Aorta (tissue), 5 donors: ENCODE results near the gene PRLH. TPM values are rescaled to one million over a fixed set of nuclear protein-coding genes. Genes with fewer than 3 reads are reported as not detected.
A peak's percentile ranks its signal among the peaks of the same experiment; 100 is the strongest.
"Not testable (repeated sequence)": the region's sequence is repeated elsewhere in the genome, so short reads cannot be mapped to it uniquely, and the experiment has no call there.

Experiments used
- ATAC-seq: fragments of 200-7000 bp; cut with Tn5 transposase; one replicate; pipeline ENCODE4 v1.9.1; 2022; ENCODE audit warnings: moderate library complexity; ENCODE audit not compliant: low FRiP score
- DNase-seq, 2 donors: peaks; one replicate each; pipeline ENCODE4 v3.0.0-alpha.2; 2020
- H3K27ac ChIP-seq, 2 donors: one replicate each; pipeline ENCODE4 v1.5.1; 2013; ENCODE audit warnings: low read length in 2 of 2, mild to moderate bottlenecking in 2 of 2, moderate library complexity in 2 of 2, control low read depth in 1 of 2, inconsistent platforms in 1 of 2, low read depth in 1 of 2
- H3K27me3 ChIP-seq, 2 donors: one replicate each; pipeline ENCODE4 v1.6.1; 2013; ENCODE audit warnings: control low read depth in 1 of 2, low read length in 1 of 2, mild to moderate bottlenecking in 1 of 2, moderate library complexity in 1 of 2; ENCODE audit not compliant: insufficient read depth in 2 of 2, control insufficient read depth in 1 of 2
- H3K36me3 ChIP-seq, 2 donors: one replicate each; pipeline ENCODE4 v1.6.1; 2013; ENCODE audit warnings: control low read depth in 1 of 2, low read length in 1 of 2, mild to moderate bottlenecking in 1 of 2; ENCODE audit not compliant: insufficient read depth in 2 of 2, control insufficient read depth in 1 of 2
- H3K4me1 ChIP-seq, 2 donors: one replicate each; pipeline ENCODE4 v1.6.1; 2013; ENCODE audit warnings: low read length in 2 of 2, control low read depth in 1 of 2, mild to moderate bottlenecking in 1 of 2, moderate library complexity in 1 of 2; ENCODE audit not compliant: insufficient read depth in 2 of 2, control insufficient read depth in 1 of 2
- H3K4me3 ChIP-seq, 2 donors: one replicate each; pipeline ENCODE4 v1.5.1; 2013; ENCODE audit warnings: low read length in 2 of 2, control low read depth in 1 of 2, mild to moderate bottlenecking in 1 of 2
- H3K9me3 ChIP-seq: one replicate; pipeline ENCODE4 v1.6.1; 2013; ENCODE audit warnings: mild to moderate bottlenecking, low read length; ENCODE audit not compliant: control insufficient read depth
- WGBS, 2 donors: extraction: QIAGEN DNeasy Blood & Tissue Kit; methylation state at CpG; one replicate each; pipeline ENCODE4 v1.1.7; 2013; 5-methylcytosine and 5-hydroxymethylcytosine counted together
- intact Hi-C, 2 donors: fragments of 100-400 bp; cut with DNase I; formaldehyde crosslinking; loops; one replicate each; pipeline versions ENCODE4 v1.14.2 to v1.15.0; 2022
- polyA plus RNA-seq, 2 donors: library from polyadenylated mRNA; stranded (reverse); fragments of 200-250 nt; gene quantifications; one replicate each; pipeline ENCODE4 v1.2.3, GENCODE V29; 2013
- total RNA-seq, 2 donors: library from RNA; stranded (reverse); fragmentation: NEBNext Ultra II Directional; extraction: Animal tissue kit (Norgen Biotek cat#: 25700); gene quantifications; one replicate each; pipeline ENCODE4 v1.2.1, GENCODE V29; 2021
- donor health status: healthy with polysubstance abuse.
- donor health status: Bipolar disorder and iron deficiency.
- donor health status: DM: no; HTN: no; CAD: no.
- donor health status: DM: no; HTN: no; CAD: no.
- donor health status: DM: yes; HTN: yes; CAD: no.

PRLH gene
- total and polyA plus RNA-seq, 4 donors = not detected

GRCh38 chr2:237603718-237604362 is 37.5 kb downstream of the PRLH start:
- intact Hi-C loops = loop anchor here in 1 of 2 donors (5.0 kb wide), 1 partner anchor 58 kb away; no protein-coding TSS in a partner anchor
- no peaks in the 10 kb centered on the region for H3K9me3 ChIP-seq
- WGBS, 2 donors = 51 to 58% methylated on average over 15 of the region's 15 CpGs
- no peak overlapping the region for H3K4me3 ChIP-seq
- peak; percentile 55 for ATAC-seq
- H3K27ac ChIP-seq = peak overlapping the region in 1 of 2 donors; percentile 19
- no peaks in the 10 kb centered on the region for H3K27me3 ChIP-seq
- H3K36me3 ChIP-seq = no peaks in the 10 kb centered on the region
- H3K4me1 ChIP-seq = peaks cover 0 to 2% of the 10 kb centered on the region in 2 donors
- peak in 1 of 2 donors; percentile 66 for DNase-seq

GRCh38 chr2:237604391-237604790 is 38.0 kb downstream of the PRLH start:
- Histone ChIP-seq H3K4me1 (peaks cover 0 to 2% of the 10 kb centered on the region in 2 donors), H3K4me3 (no peak overlapping the region), H3K9me3 (no peaks in the 10 kb centered on the region), H3K27ac (no peak overlapping the region), H3K36me3 (no peaks in the 10 kb centered on the region), H3K27me3 (no peaks in the 10 kb centered on the region)
- 93 to 95% methylated on average over 11 of the region's 11 CpGs for WGBS, 2 donors
- ATAC-seq (no peak), DNase-seq (no peak)
- intact Hi-C loops = loop anchor here in 1 of 2 donors (5.0 kb wide), 1 partner anchor 58 kb away; no protein-coding TSS in a partner anchor

- 91 to 92% methylated on average over 9 of the region's 9 CpGs for WGBS, 2 donors
- H3K36me3 ChIP-seq = no peaks in the 10 kb centered on the region
- H3K4me1 ChIP-seq = no peaks in the 10 kb centered on the region
- DNase-seq = no peak
- ATAC-seq = no peak
- intact Hi-C loops = loop anchor here in 1 of 2 donors (5.0 kb wide), 1 partner anchor 57 kb away; no protein-coding TSS in a partner anchor
- H3K27me3 ChIP-seq = no peaks in the 10 kb centered on the region
- no peak overlapping the region for H3K4me3 ChIP-seq
- no peaks in the 10 kb centered on the region for H3K9me3 ChIP-seq
- no peak overlapping the region for H3K27ac ChIP-seq
Observed at GRCh38 chr2:237604960-237605359, 38.6 kb downstream of the PRLH start.

GRCh38 chr2:237606522-237606921 is 40.1 kb downstream of the PRLH start:
- H3K4me1 ChIP-seq, H3K27ac ChIP-seq, H3K4me3 ChIP-seq, H3K36me3 ChIP-seq, H3K9me3 ChIP-seq, DNase-seq, intact Hi-C loops, H3K27me3 ChIP-seq, ATAC-seq: not testable (repeated sequence)
- 94 to 96% methylated on average over 4 of the region's 4 CpGs for WGBS, 2 donors

- WGBS, 2 donors = 96 to 98% methylated on average over 10 of the region's 10 CpGs
- Histone ChIP-seq H3K36me3 (no peaks in the 10 kb centered on the region), H3K27ac (peak overlapping the region in 1 of 2 donors; percentile 2), H3K4me1 (peaks cover 0 to 7% of the 10 kb centered on the region in 2 donors), H3K4me3 (no peak overlapping the region), H3K27me3 (no peaks in the 10 kb centered on the region), H3K9me3 (no peaks in the 10 kb centered on the region)
- DNase-seq = no peak
- no peak for ATAC-seq
- intact Hi-C loops = no loop called here
Observed at GRCh38 chr2:237612527-237613357, 46.4 kb downstream of the PRLH start.

GRCh38 chr2:237613679-237614078 is 47.3 kb downstream of the PRLH start:
- Histone ChIP-seq H3K36me3 (no peaks in the 10 kb centered on the region), H3K9me3 (no peaks in the 10 kb centered on the region), H3K4me1 (peaks cover 0 to 12% of the 10 kb centered on the region in 2 donors), H3K4me3 (no peak overlapping the region), H3K27ac (peak overlapping the region in 1 of 2 donors; percentile 86), H3K27me3 (no peaks in the 10 kb centered on the region)
- ATAC-seq = no peak
- DNase-seq = no peak
- intact Hi-C loops = no loop called here

GRCh38 chr2:237614151-237614720 is 47.9 kb downstream of the PRLH start:
- peak overlapping the region; percentile 64 to 86 for H3K27ac ChIP-seq
- H3K27me3 ChIP-seq = no peaks in the 10 kb centered on the region
- H3K36me3 ChIP-seq = no peaks in the 10 kb centered on the region
- intact Hi-C loops = no loop called here
- no peak overlapping the region for H3K4me3 ChIP-seq
- DNase-seq (no peak), ATAC-seq (no peak)
- H3K4me1 ChIP-seq = peaks cover 0 to 12% of the 10 kb centered on the region in 2 donors
- no peaks in the 10 kb centered on the region for H3K9me3 ChIP-seq
- WGBS, 2 donors = 89 to 91% methylated on average over 9 of the region's 9 CpGs

GRCh38 chr2:237615631-237616249 is 49.4 kb downstream of the PRLH start:
- H3K9me3 ChIP-seq = no peaks in the 10 kb centered on the region
- 33 to 34% methylated on average over 4 of the region's 4 CpGs for WGBS, 2 donors
- no peaks in the 10 kb centered on the region for H3K36me3 ChIP-seq
- H3K4me3 ChIP-seq = no peak overlapping the region
- intact Hi-C loops = loop anchor here in 1 of 2 donors (2.0 kb wide), 1 partner anchor 15 kb away; no protein-coding TSS in a partner anchor
- H3K4me1 ChIP-seq = peaks cover 0 to 12% of the 10 kb centered on the region in 2 donors
- peak overlapping the region; percentile 86 to 93 for H3K27ac ChIP-seq
- DNase-seq (no peak), ATAC-seq (peak; percentile 9)
- no peaks in the 10 kb centered on the region for H3K27me3 ChIP-seq
